KOPT-K1 (cell line): ENCODE data around the gene TLCD3A.
"Not testable (repeated sequence)": the region's sequence is repeated elsewhere in the genome, so short reads cannot be mapped to it uniquely, and the experiment has no call there.

ENCODE experiments used
- H3K27ac ChIP-seq: fragments of 200-600 bp; sonication (generic); 2 replicates; pipeline ENCODE4 v1.5.1; 2016; ENCODE audit warnings: antibody characterized with exemption, mild to moderate bottlenecking, low read depth, low read length; ENCODE audit not compliant: poor library complexity, severe bottlenecking
- H3K36me3 ChIP-seq: fragments of 200-600 bp; sonication (generic); 2 replicates; pipeline ENCODE4 v1.5.1; 2017; ENCODE audit warnings: antibody characterized with exemption, mild to moderate bottlenecking, low read length, moderate library complexity; ENCODE audit not compliant: insufficient read depth
- H3K9me3 ChIP-seq: fragments of 200-600 bp; sonication (generic); 2 replicates; pipeline ENCODE4 v1.5.1; 2017; ENCODE audit warnings: antibody characterized with exemption, low read length, mild to moderate bottlenecking; ENCODE audit not compliant: insufficient read depth, poor library complexity, severe bottlenecking

Gene TLCD3A

GRCh38 chr17:781805-782731 lies 49.7 kb downstream of the TLCD3A start, which contains the start of the genes GLOD4 and MRM3:
Gene GLOD4 (minus strand): TSS chr17:782280. CDS start chr17:782255, 25 bp downstream.
Gene MRM3 (plus strand): TSS chr17:782353. CDS start chr17:782379, 26 bp downstream.
- peak within 1 kb of the TSS; percentile 85 for H3K27ac ChIP-seq
- H3K36me3 ChIP-seq = peaks cover 58% of the 10 kb centered on the region
- no peaks in the 10 kb centered on the region for H3K9me3 ChIP-seq

GRCh38 chr17:784143-784542 lies 51.7 kb downstream of the TLCD3A start:
- Histone ChIP-seq H3K9me3 (no peaks in the 10 kb centered on the region), H3K27ac (no peak overlapping the region), H3K36me3 (peaks cover 58% of the 10 kb centered on the region)

GRCh38 chr17:785901-786300 lies 53.5 kb downstream of the TLCD3A start:
- H3K36me3 ChIP-seq = peaks cover 69% of the 10 kb centered on the region
- H3K9me3 ChIP-seq, H3K27ac ChIP-seq: not testable (repeated sequence)

GRCh38 chr17:787641-788221 lies 55.3 kb downstream of the TLCD3A start:
- Histone ChIP-seq H3K27ac (no peak overlapping the region), H3K9me3 (no peaks in the 10 kb centered on the region), H3K36me3 (peaks cover 87% of the 10 kb centered on the region)

GRCh38 chr17:788551-788950 lies 56.2 kb downstream of the TLCD3A start:
- Histone ChIP-seq H3K36me3 (peaks cover 95% of the 10 kb centered on the region), H3K9me3 (no peaks in the 10 kb centered on the region), H3K27ac (no peak overlapping the region)

GRCh38 chr17:789160-789840 lies 56.9 kb downstream of the TLCD3A start:
- H3K9me3 ChIP-seq = no peaks in the 10 kb centered on the region
- peaks cover 91% of the 10 kb centered on the region for H3K36me3 ChIP-seq
- no peak overlapping the region for H3K27ac ChIP-seq

- peaks cover 85% of the 10 kb centered on the region for H3K36me3 ChIP-seq
- H3K9me3 ChIP-seq, H3K27ac ChIP-seq: not testable (repeated sequence)
Measured at GRCh38 chr17:789931-790873, 57.8 kb downstream of the TLCD3A start.

- H3K27ac ChIP-seq = not testable (repeated sequence)
Measured at GRCh38 chr17:790874-791247, 58.5 kb downstream of the TLCD3A start.

GRCh38 chr17:791829-792228 lies 59.4 kb downstream of the TLCD3A start:
- no peak overlapping the region for H3K27ac ChIP-seq
- H3K36me3 ChIP-seq = peaks cover 74% of the 10 kb centered on the region

More at GRCh38 chr17:790874-791247, 58.5 kb downstream of the TLCD3A start:
- H3K36me3 ChIP-seq = peaks cover 83% of the 10 kb centered on the region
- H3K9me3 ChIP-seq = not testable (repeated sequence)

GRCh38 chr17:792277-792676 lies 59.9 kb downstream of the TLCD3A start:
- H3K27ac ChIP-seq = no peak overlapping the region
- H3K9me3 ChIP-seq = no peaks in the 10 kb centered on the region
- peaks cover 69% of the 10 kb centered on the region for H3K36me3 ChIP-seq

More at GRCh38 chr17:791829-792228, 59.4 kb downstream of the TLCD3A start:
- no peaks in the 10 kb centered on the region for H3K9me3 ChIP-seq
